Measurements from ENCODE around the gene WDR62.

The WDR62 gene

DNA sequence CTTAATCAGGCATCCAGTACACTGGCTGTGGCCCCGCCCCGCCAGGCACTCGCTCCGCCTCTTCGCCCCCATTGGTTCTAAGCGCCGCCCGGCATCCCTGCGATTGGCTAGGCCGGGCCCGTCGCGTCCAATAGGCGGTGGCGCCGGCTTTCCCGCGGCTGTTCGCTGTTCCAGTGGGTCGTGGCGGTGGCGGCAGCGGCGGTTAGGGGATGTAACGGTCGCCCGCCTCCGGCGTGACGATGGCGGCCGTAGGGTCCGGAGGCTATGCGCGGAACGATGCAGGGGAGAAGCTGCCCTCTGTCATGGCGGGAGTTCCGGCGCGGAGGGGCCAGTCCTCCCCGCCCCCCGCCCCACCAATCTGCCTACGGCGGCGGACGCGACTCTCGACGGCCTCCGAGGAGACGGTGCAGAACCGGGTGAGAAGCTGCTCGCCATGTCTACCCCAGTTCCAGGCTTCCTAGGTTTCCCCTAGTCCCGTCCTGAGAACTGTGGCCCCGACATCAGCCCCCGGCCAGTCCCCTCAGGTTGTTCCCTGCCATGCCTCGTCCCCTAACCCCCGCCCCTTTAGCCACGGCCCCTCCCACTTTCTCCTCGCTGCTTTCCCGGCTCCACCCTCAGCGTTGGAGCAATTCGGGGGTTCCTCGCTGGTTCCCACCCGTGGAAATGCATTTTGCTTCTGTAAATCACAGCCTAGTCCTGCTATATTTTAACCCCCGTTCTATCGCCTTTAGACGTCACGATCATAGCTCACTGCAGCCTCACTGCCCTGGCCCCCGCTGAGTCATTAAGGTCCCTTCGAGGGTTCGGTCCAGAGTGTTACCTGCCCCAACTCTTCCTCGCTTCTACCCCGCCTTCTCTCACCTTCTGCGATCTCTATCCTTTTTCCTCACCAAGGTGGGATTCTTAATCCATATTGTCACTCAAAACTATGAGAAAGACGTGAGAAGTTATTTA lies at the start of gene WDR62:
TSS of gene WDR62 (plus strand) at position 165 of the 954 bp plus-strand sequence. CDS start at position 240, 75 bp downstream.
- TF ChIP-seq, protein P1, sequence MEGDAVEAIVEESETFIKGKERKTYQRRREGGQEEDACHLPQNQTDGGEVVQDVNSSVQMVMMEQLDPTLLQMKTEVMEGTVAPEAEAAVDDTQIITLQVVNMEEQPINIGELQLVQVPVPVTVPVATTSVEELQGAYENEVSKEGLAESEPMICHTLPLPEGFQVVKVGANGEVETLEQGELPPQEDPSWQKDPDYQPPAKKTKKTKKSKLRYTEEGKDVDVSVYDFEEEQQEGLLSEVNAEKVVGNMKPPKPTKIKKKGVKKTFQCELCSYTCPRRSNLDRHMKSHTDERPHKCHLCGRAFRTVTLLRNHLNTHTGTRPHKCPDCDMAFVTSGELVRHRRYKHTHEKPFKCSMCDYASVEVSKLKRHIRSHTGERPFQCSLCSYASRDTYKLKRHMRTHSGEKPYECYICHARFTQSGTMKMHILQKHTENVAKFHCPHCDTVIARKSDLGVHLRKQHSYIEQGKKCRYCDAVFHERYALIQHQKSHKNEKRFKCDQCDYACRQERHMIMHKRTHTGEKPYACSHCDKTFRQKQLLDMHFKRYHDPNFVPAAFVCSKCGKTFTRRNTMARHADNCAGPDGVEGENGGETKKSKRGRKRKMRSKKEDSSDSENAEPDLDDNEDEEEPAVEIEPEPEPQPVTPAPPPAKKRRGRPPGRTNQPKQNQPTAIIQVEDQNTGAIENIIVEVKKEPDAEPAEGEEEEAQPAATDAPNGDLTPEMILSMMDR (IDR thresholded peaks at IDR 0.05; ENCODE audit: control insufficient read depth, extremely low read depth, insufficient read depth) = no peak
- H3K4me3 ChIP-seq (ENCODE audit: low read depth, low read length) = peak within 1 kb of the TSS; percentile 84
- DNase-seq (ENCODE audit: low read depth) = no peak

DNA sequence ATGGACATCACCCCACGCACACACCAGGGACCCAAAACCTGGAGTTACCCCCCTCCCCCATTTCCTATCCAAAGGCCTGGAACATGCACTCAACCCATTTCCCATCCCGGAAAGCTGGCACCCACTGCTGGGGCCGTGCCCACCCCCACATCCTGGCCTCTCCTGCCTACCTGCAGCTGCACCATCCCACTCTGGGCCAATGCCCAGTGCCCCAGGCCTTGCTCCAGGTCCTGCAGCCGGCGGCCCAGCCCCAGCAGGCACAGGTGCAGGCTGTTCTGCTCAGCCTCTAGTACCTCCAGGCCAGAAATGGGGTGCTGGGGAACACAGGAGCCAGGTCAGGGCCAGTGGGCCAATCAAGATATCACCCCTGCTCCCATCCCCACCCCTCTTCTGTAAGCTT lies 47.7 kb upstream of the WDR62 start:
- peak overlapping the region; percentile 92 for H3K4me3 ChIP-seq (ENCODE audit: low read depth, low read length)
- TF ChIP-seq, protein P1 (IDR thresholded peaks at IDR 0.05; ENCODE audit: control insufficient read depth, extremely low read depth, insufficient read depth) = no peak
- no peak for DNase-seq (ENCODE audit: low read depth)

DNA sequence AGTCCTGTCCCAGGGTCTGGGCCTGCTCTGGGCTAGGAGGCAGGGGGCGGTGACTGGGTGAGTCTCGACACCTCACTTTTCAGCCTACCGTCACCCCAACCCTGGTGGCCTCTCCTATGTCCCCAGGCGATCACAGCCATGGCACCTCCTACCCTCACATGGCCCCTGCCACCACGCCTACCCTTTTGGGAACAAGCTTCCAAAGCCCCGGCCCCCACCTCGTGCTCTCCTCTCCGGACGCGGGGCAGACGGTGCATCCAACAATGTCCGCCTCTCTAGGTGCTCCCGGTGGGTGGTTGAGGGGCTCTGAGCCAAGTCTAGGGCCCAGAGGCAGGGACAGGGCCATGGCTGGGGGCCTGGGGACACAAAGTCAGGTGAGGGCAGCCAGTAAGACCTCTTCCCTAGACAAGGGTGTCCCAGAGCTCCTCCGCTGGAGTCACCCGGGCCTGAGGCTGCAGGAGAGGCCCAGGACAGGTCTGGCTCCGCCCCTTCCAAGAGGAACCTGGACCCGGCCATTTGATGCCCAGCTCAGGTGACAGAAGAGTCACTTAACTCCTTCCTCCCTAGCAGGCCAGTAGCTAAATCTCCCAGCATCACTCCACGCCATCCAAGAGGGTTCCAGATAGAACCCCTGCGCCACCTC lies 46.2 kb upstream of the WDR62 start, which contains the start of gene SYNE4:
TSS of gene SYNE4 (minus strand) at position 478 of the 643 bp plus-strand sequence. CDS start at position 346, 132 bp downstream.
- H3K4me3 ChIP-seq (ENCODE audit: low read depth, low read length) = peak within 1 kb of the TSS; percentile 92

DNA sequence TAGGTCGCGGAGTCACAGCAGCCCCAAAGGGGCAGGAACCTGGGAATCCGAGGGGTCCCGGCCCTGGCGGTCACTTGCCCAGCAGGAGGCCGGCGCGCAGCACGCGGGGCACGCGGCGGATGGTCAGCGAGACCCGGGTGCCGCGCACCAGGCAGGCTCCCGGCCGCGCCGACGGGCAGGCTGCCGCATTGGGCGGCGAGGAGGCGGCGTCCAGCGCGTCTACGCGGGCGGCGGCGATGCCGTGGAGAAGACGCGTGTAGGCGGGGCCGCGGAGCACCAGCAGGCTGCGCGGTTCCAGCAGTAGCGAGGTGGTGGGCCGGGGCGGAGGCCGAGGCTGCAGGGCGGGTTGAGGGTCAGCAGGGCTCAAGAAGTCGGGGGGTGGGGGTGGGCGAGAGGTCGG lies 45.5 kb upstream of the WDR62 start:
- H3K4me3 ChIP-seq (ENCODE audit: low read depth, low read length) = peak overlapping the region; percentile 92
- peak; percentile 27 for DNase-seq (ENCODE audit: low read depth)
- TF ChIP-seq, protein P1 (IDR thresholded peaks at IDR 0.05; ENCODE audit: control insufficient read depth, extremely low read depth, insufficient read depth) = no peak

More for the DNA sequence above, 46.2 kb upstream of the WDR62 start, which contains the start of gene SYNE4:
- DNase-seq (ENCODE audit: low read depth) = peak; percentile 88
- TF ChIP-seq, protein P1 (IDR thresholded peaks at IDR 0.05; ENCODE audit: control insufficient read depth, extremely low read depth, insufficient read depth) = no peak

DNA sequence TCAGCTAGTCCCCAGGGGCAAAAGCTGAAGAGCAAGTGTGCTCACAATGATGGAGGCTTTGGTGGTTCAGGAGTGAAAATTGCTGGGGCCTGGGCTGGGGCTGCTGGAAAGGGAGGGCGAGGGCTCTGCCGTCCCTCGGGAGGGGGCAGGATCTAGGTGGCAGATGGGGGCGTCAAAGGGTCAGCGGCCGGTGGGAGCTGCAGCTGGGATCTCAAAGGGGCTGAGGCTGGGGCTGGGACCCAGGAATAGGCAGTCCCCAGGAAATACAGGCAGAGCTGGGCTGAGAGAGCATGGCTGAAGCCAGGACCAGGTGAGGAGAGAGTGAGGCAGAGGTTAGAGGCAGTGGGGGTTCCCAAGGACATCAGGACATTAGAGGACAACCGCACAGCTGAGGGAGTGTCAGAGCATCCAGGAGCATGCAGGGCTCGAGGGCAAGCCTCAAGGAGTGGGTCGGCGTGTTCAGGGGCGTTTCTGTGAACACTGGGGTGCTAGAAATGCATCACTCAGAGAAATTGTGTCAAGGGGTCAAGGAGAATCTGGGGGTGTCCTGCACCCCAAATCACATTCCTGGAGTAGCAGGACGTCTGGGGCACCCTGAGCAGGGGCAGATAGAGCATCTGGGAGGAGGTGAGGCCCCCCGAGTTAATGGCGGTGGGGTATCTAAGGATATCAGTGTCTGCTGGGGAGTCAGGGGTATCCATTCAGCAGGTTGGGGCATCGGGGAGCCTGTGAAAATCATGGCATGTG lies 44.9 kb upstream of the WDR62 start:
- peak overlapping the region; percentile 92 for H3K4me3 ChIP-seq (ENCODE audit: low read depth, low read length)
- TF ChIP-seq, protein P1 (IDR thresholded peaks at IDR 0.05; ENCODE audit: control insufficient read depth, extremely low read depth, insufficient read depth) = no peak
- no peak for DNase-seq (ENCODE audit: low read depth)

DNA sequence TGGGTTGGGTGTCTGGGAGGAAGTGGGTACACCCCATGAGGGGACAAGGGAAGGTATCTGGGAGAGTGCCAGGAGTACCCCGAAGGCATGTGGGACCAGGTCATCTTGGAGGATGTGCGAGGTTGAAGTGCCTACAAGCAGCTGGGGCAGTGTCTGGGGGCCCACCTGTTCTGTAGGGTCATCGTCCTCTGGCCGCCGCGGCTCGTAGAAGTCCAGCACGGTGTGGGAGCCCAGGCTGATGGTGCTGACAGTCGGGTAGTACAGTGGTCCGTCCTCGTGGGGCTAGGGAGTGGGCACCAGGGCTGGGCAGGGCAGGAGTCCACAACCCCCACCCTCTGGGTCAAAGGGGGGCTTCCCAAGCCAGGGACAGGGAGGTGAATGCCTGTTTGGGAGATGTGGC lies 44.3 kb upstream of the WDR62 start:
- H3K4me3 ChIP-seq (ENCODE audit: low read depth, low read length) = no peak overlapping the region
- TF ChIP-seq, protein P1 (IDR thresholded peaks at IDR 0.05; ENCODE audit: control insufficient read depth, extremely low read depth, insufficient read depth) = no peak
- no peak for DNase-seq (ENCODE audit: low read depth)

Data from LNCaP clone FGC (cell line).